ENCODE data around the gene AXIN1.

DNA sequence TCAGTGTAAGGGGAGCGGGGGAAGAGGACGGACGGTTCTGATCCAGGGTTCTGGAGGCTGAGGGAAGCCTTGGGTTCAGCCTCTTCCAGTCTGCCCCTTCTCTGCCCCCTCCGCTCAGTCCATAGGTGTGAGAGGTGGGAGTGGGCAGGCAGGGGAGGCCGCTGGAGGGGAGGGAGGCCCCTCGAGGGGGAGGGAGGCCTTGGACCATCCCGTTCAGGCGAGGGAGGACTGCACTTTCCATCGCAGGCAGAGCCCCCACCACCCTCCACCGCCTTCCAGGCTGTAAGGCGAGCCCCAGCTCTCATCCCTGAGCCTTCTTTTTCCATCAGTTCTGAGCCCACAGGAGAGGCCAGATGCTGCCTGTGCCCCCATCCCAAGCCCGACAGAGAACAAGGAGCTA is 4.2 kb upstream of the AXIN1 start:
- no peak for TF ChIP-seq MAFF (IDR thresholded peaks at IDR 0.05; ENCODE audit: low read length)
- TF ChIP-seq JUND (IDR thresholded peaks at IDR 0.05; ENCODE audit: borderline replicate concordance, low read depth, low read length): no peak
- TF ChIP-seq JUND (tag; IDR thresholded peaks at IDR 0.05; ENCODE audit: borderline replicate concordance, low read depth, low read length): no peak
- TF ChIP-seq, protein P1, sequence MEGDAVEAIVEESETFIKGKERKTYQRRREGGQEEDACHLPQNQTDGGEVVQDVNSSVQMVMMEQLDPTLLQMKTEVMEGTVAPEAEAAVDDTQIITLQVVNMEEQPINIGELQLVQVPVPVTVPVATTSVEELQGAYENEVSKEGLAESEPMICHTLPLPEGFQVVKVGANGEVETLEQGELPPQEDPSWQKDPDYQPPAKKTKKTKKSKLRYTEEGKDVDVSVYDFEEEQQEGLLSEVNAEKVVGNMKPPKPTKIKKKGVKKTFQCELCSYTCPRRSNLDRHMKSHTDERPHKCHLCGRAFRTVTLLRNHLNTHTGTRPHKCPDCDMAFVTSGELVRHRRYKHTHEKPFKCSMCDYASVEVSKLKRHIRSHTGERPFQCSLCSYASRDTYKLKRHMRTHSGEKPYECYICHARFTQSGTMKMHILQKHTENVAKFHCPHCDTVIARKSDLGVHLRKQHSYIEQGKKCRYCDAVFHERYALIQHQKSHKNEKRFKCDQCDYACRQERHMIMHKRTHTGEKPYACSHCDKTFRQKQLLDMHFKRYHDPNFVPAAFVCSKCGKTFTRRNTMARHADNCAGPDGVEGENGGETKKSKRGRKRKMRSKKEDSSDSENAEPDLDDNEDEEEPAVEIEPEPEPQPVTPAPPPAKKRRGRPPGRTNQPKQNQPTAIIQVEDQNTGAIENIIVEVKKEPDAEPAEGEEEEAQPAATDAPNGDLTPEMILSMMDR (IDR thresholded peaks at IDR 0.05 in 2 of 3, conservative IDR thresholded peaks at IDR 0.05 in 1 of 3; ENCODE audit: insufficient read depth in 2 of 3, low read depth in 1 of 3, low read length in 3 of 3): no peak
- no peak for TF ChIP-seq NFYB (IDR thresholded peaks at IDR 0.05; ENCODE audit: extremely low read depth, insufficient read length)
- no peak for TF ChIP-seq PTRF (tag; IDR thresholded peaks at IDR 0.05)
- no peak for TF ChIP-seq ZC3H11A (IDR thresholded peaks at IDR 0.05; ENCODE audit: low read depth, low read length)
- TF ChIP-seq POLR2A (conservative IDR thresholded peaks at IDR 0.05): no peak
- TF ChIP-seq RBM22 (IDR thresholded peaks at IDR 0.05; ENCODE audit: low read depth, low read length, poor library complexity, severe bottlenecking): no peak
- TF ChIP-seq, protein P2, sequence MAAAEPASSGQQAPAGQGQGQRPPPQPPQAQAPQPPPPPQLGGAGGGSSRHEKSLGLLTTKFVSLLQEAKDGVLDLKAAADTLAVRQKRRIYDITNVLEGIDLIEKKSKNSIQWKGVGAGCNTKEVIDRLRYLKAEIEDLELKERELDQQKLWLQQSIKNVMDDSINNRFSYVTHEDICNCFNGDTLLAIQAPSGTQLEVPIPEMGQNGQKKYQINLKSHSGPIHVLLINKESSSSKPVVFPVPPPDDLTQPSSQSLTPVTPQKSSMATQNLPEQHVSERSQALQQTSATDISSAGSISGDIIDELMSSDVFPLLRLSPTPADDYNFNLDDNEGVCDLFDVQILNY (CRISPR knock-in tag; IDR thresholded peaks at IDR 0.05): no peak
- TF ChIP-seq ZFP1 (CRISPR knock-in tag; IDR thresholded peaks at IDR 0.05): no peak
- TF ChIP-seq, protein P3, sequence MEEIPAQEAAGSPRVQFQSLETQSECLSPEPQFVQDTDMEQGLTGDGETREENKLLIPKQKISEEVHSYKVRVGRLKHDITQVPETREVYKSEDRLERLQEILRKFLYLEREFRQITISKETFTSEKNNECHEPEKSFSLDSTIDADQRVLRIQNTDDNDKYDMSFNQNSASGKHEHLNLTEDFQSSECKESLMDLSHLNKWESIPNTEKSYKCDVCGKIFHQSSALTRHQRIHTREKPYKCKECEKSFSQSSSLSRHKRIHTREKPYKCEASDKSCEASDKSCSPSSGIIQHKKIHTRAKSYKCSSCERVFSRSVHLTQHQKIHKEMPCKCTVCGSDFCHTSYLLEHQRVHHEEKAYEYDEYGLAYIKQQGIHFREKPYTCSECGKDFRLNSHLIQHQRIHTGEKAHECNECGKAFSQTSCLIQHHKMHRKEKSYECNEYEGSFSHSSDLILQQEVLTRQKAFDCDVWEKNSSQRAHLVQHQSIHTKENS (CRISPR knock-in tag; IDR thresholded peaks at IDR 0.05): no peak
- TF ChIP-seq KLF1 (tag; IDR thresholded peaks at IDR 0.05): no peak
- TF ChIP-seq CHCHD3 (CRISPR knock-in tag; IDR thresholded peaks at IDR 0.05): no peak

All from K562 (cell line).